ENCODE results near the gene FAM209B. TPM values are rescaled to one million over a fixed set of nuclear protein-coding genes. Genes with fewer than 3 reads are reported as not detected.
"Not testable (repeated sequence)": the region's sequence is repeated elsewhere in the genome, so short reads cannot be mapped to it uniquely, and the experiment has no call there.

FAM209B gene
- total RNA-seq, 1 experiment from 2014 or later: not detected

DNA sequence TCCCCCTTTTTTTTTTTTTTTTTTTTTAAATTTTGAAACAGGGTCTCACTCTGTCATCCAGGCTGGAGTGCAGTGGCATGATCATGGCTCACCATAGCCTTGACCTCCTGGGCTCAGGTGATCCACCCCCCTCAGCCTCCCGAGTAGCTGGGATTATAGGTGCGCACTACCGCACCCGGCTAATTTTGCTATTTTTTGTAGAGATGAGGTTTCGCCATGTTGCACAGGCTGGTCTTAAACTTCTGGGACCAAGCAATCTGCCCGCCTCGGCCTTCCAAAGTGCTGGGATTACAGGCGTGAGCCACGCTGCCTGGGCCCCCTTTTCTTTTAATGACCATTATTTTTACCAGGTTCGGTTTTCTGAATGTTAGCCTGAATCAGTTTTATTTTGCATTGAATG, 13.5 kb upstream of the FAM209B start:
- no TSS peak for BruUV-seq (replicated peaks)
- peaks cover 78% of the 10 kb centered on the region for H3K36me3 Mint-ChIP-seq (ENCODE audit: insufficient read depth, unreplicated experiment)
- ChIA-PET CTCF (no interaction called here), POLR2A (no interaction called here)
- Histone ChIP-seq H3K36me3 (ENCODE audit: control insufficient read depth, insufficient read depth, low read length) (peaks cover 13% of the 10 kb centered on the region), H3K4me3 (ENCODE audit: low read depth, low read length) (no peak overlapping the region), H3K27me3 (replicated peaks; ENCODE audit: control insufficient read depth, insufficient read depth, low read length) (no peaks in the 10 kb centered on the region), H3K4me1 (no peaks in the 10 kb centered on the region), H3K9me3 (peaks cover 15% of the 10 kb centered on the region)
- H3K27ac Mint-ChIP-seq (ENCODE audit: unreplicated experiment): no peak overlapping the region
- H3K9me3 Mint-ChIP-seq (ENCODE audit: unreplicated experiment): peaks cover 34% of the 10 kb centered on the region
- intact Hi-C loops (cut with micrococcal nuclease; ENCODE audit: unreplicated experiment): no loop called here
- no peaks in the 10 kb centered on the region for H3K4me1 Mint-ChIP-seq (ENCODE audit: low read depth, unreplicated experiment)
- no peaks in the 10 kb centered on the region for H3K27me3 Mint-ChIP-seq (ENCODE audit: insufficient read depth, unreplicated experiment)
- TF ChIP-seq, protein P1, sequence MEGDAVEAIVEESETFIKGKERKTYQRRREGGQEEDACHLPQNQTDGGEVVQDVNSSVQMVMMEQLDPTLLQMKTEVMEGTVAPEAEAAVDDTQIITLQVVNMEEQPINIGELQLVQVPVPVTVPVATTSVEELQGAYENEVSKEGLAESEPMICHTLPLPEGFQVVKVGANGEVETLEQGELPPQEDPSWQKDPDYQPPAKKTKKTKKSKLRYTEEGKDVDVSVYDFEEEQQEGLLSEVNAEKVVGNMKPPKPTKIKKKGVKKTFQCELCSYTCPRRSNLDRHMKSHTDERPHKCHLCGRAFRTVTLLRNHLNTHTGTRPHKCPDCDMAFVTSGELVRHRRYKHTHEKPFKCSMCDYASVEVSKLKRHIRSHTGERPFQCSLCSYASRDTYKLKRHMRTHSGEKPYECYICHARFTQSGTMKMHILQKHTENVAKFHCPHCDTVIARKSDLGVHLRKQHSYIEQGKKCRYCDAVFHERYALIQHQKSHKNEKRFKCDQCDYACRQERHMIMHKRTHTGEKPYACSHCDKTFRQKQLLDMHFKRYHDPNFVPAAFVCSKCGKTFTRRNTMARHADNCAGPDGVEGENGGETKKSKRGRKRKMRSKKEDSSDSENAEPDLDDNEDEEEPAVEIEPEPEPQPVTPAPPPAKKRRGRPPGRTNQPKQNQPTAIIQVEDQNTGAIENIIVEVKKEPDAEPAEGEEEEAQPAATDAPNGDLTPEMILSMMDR (IDR thresholded peaks at IDR 0.05; ENCODE audit: insufficient read depth in 1 of 2, low read depth in 1 of 2, low read length in 1 of 2, severe bottlenecking in 1 of 2, unreplicated experiment in 1 of 2): no peak
- DNase-seq: no peak
- no peak overlapping the region for H3K4me3 Mint-ChIP-seq (ENCODE audit: unreplicated experiment)

DNA sequence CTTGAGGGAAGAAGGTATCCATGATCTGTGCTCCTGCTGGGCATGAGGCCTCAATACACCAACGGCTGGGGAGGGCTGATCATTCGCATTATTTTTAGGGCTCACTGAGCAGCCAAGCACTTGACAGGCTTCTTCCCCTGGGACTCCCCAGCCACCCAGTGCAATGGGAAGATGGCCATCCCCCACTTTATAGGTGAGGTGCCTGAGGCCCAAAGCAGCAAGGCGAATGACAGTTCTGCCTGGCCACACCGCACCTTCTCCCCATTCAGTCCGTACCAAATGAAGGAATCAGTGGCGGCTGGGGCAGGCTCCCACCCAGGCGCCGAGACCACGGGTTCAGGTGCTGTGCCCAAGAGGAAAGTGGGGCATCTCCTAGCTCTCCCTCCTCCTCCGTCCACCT, 12.9 kb upstream of the FAM209B start:
- H3K36me3 Mint-ChIP-seq (ENCODE audit: insufficient read depth, unreplicated experiment): peaks cover 77% of the 10 kb centered on the region

DNA sequence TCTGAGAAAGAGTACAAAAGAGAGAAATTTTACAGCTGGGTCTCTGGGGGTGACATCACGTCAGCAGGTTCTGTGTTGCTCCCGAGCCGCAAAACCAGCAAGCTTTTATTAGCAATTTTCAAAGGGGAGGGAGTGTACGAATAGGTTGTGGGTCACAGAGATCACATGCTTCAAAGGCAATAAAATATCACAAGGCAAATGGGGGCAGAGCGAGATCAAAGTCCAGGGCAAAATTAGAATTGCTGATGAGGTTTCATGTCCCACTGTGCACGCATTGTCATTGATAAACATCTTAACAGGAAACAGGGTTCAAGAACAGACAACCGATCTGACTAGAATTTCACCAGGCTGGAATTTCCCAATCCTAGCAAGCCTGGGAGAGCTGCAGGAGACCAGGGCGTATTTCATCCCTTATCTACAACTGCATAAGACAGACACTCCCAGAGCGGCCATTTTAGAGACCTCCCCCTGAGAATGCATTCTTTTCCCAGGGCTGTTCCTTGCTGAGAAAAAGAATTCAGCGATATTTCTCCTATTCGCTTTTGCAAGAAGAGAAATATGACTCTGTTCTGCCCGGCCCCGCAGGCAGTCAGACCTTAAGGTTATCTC, 12.2 kb upstream of the FAM209B start:
- CTCF ChIA-PET; POLR2A ChIA-PET; H3K4me1 ChIP-seq; intact Hi-C loops (cut with micrococcal nuclease; ENCODE audit: unreplicated experiment); H3K27ac Mint-ChIP-seq (ENCODE audit: unreplicated experiment); H3K27me3 Mint-ChIP-seq (ENCODE audit: insufficient read depth, unreplicated experiment); BruUV-seq (replicated peaks); H3K27me3 ChIP-seq (replicated peaks; ENCODE audit: control insufficient read depth, insufficient read depth, low read length); H3K4me1 Mint-ChIP-seq (ENCODE audit: low read depth, unreplicated experiment); H3K4me3 ChIP-seq (ENCODE audit: low read depth, low read length); H3K4me3 Mint-ChIP-seq (ENCODE audit: unreplicated experiment): not testable (repeated sequence)
- Histone ChIP-seq H3K36me3 (ENCODE audit: control insufficient read depth, insufficient read depth, low read length) (peaks cover 13% of the 10 kb centered on the region), H3K9me3 (peaks cover 15% of the 10 kb centered on the region)
- peak in 1 of 2 experiments; percentile 49 for DNase-seq
- Mint-ChIP-seq H3K36me3 (ENCODE audit: insufficient read depth, unreplicated experiment) (peaks cover 77% of the 10 kb centered on the region), H3K9me3 (ENCODE audit: unreplicated experiment) (peaks cover 34% of the 10 kb centered on the region)

More for the DNA sequence above, 12.9 kb upstream of the FAM209B start:
- Histone ChIP-seq H3K27me3 (replicated peaks; ENCODE audit: control insufficient read depth, insufficient read depth, low read length) (no peaks in the 10 kb centered on the region), H3K4me1 (no peaks in the 10 kb centered on the region), H3K9me3 (peaks cover 15% of the 10 kb centered on the region), H3K36me3 (ENCODE audit: control insufficient read depth, insufficient read depth, low read length) (peaks cover 13% of the 10 kb centered on the region), H3K4me3 (ENCODE audit: low read depth, low read length) (no peak overlapping the region)
- intact Hi-C loops (cut with micrococcal nuclease; ENCODE audit: unreplicated experiment): no loop called here
- H3K27me3 Mint-ChIP-seq (ENCODE audit: insufficient read depth, unreplicated experiment): no peaks in the 10 kb centered on the region
- TF ChIP-seq, protein P1 (IDR thresholded peaks at IDR 0.05; ENCODE audit: insufficient read depth in 1 of 2, low read depth in 1 of 2, low read length in 1 of 2, severe bottlenecking in 1 of 2, unreplicated experiment in 1 of 2): no peak
- POLR2A ChIA-PET: no interaction called here
- H3K4me1 Mint-ChIP-seq (ENCODE audit: low read depth, unreplicated experiment): no peaks in the 10 kb centered on the region
- H3K9me3 Mint-ChIP-seq (ENCODE audit: unreplicated experiment): peaks cover 34% of the 10 kb centered on the region
- no peak overlapping the region for H3K4me3 Mint-ChIP-seq (ENCODE audit: unreplicated experiment)
- BruUV-seq (replicated peaks): no TSS peak
- DNase-seq: no peak
- no peak overlapping the region for H3K27ac Mint-ChIP-seq (ENCODE audit: unreplicated experiment)
- CTCF ChIA-PET: no interaction called here

DNA sequence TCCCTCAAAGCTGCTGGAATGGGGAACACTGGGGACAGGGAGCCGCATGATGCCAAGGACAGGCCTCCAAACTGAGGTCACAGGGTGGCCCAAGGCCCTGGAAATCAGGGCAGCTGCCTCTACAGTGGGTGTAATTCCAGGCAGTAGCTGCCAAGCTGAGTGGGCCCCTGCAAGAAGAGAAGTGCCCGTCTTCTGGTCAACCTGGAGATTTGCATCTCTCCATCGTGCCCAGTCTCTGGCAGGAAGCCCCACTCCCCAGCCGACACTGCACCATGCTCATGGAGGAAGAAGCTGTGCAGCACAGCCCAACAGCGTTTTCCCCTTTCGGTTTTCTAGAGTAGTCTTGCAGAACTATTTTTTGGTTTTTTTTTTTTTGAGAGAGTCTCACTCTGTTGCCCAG, 10.7 kb upstream of the FAM209B start:
- no TSS peak for BruUV-seq (replicated peaks)
- CTCF ChIA-PET: no interaction called here
- TF ChIP-seq, protein P1 (IDR thresholded peaks at IDR 0.05; ENCODE audit: insufficient read depth in 1 of 2, low read depth in 1 of 2, low read length in 1 of 2, severe bottlenecking in 1 of 2, unreplicated experiment in 1 of 2): no peak
- no peaks in the 10 kb centered on the region for H3K4me1 ChIP-seq
- Mint-ChIP-seq H3K27me3 (ENCODE audit: insufficient read depth, unreplicated experiment) (no peaks in the 10 kb centered on the region), H3K9me3 (ENCODE audit: unreplicated experiment) (peaks cover 34% of the 10 kb centered on the region), H3K36me3 (ENCODE audit: insufficient read depth, unreplicated experiment) (peaks cover 67% of the 10 kb centered on the region), H3K27ac (ENCODE audit: unreplicated experiment) (no peak overlapping the region), H3K4me3 (ENCODE audit: unreplicated experiment) (no peak overlapping the region), H3K4me1 (ENCODE audit: low read depth, unreplicated experiment) (no peaks in the 10 kb centered on the region)
- H3K9me3 ChIP-seq: peaks cover 15% of the 10 kb centered on the region
- no peaks in the 10 kb centered on the region for H3K27me3 ChIP-seq (replicated peaks; ENCODE audit: control insufficient read depth, insufficient read depth, low read length)
- no peak overlapping the region for H3K4me3 ChIP-seq (ENCODE audit: low read depth, low read length)
- DNase-seq: no peak
- peaks cover 8% of the 10 kb centered on the region for H3K36me3 ChIP-seq (ENCODE audit: control insufficient read depth, insufficient read depth, low read length)
- POLR2A ChIA-PET: no interaction called here
- intact Hi-C loops (cut with micrococcal nuclease; ENCODE audit: unreplicated experiment): no loop called here

DNA sequence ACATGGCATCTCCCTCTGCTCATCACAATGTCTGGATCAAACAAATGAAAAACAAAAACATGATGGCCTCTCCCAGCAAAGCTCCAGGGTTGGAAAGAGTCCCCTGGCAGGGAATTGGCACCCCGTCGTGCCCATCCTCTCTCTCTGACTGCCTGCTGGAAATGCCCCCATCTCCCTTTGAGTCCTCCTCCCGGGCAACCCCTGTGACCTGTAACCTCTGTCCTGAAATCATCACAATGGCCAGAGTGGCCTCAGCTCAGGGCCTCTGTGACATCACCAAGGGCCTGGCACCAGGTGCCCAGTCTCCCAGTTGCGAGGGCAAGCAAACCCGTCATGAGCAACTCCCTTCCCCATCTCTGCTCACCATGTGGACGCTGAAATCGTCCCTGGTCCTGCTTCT, 8.6 kb upstream of the FAM209B start, which contains the start of gene FAM209A:
TSS of gene FAM209A (plus strand) at position 301 of the 400 bp plus-strand sequence. CDS start at position 366, 65 bp downstream.
- H3K27me3 ChIP-seq (replicated peaks; ENCODE audit: control insufficient read depth, insufficient read depth, low read length); H3K36me3 ChIP-seq (ENCODE audit: control insufficient read depth, insufficient read depth, low read length); DNase-seq; BruUV-seq (replicated peaks); POLR2A ChIA-PET; H3K27me3 Mint-ChIP-seq (ENCODE audit: insufficient read depth, unreplicated experiment); H3K4me3 Mint-ChIP-seq (ENCODE audit: unreplicated experiment); H3K4me3 ChIP-seq (ENCODE audit: low read depth, low read length); intact Hi-C loops (cut with micrococcal nuclease; ENCODE audit: unreplicated experiment); CTCF ChIA-PET; H3K4me1 ChIP-seq; H3K4me1 Mint-ChIP-seq (ENCODE audit: low read depth, unreplicated experiment); H3K27ac Mint-ChIP-seq (ENCODE audit: unreplicated experiment): not testable (repeated sequence)
- peaks cover 16% of the 10 kb centered on the region for H3K9me3 Mint-ChIP-seq (ENCODE audit: unreplicated experiment)
- peaks cover 45% of the 10 kb centered on the region for H3K36me3 Mint-ChIP-seq (ENCODE audit: insufficient read depth, unreplicated experiment)
- peaks cover 24% of the 10 kb centered on the region for H3K9me3 ChIP-seq

Data from Caco-2 (cell line).